ENCODE results near the gene MYO5A.

DNA sequence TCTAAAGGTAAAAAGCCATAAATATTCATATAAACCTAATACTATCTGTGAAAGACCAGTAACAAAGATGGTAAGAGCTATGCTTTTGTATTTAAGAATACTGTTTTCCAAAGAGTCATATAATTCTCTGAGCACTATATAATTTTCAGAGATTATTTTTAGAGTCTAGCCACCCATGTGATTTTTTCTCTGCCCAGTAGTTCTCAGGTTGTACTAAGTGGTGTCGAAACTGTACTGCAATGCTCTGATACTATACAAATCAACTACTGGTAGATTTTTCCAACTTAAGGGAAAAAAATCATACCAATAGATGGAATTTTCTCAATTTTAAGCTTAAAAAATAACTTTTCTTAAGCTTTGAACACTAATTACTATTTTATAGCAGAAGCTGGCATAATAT is 104.8 kb downstream of the MYO5A start:
- TF ChIP-seq RAD21 (IDR thresholded peaks at IDR 0.05; ENCODE audit: insufficient read depth, low read depth, low read length) (no peak), ZNF24 (IDR thresholded peaks at IDR 0.05) (no peak), CTCF (IDR thresholded peaks at IDR 0.05 in 2 of 3, conservative IDR thresholded peaks at IDR 0.05 in 1 of 3; ENCODE audit: control insufficient read depth in 2 of 3, extremely low read depth in 1 of 3, insufficient read depth in 1 of 3, low read depth in 3 of 3, low read length in 3 of 3) (no peak), HDAC6 (IDR thresholded peaks at IDR 0.05; ENCODE audit: unreplicated experiment) (no peak)
